Measurements from ENCODE around the gene PPP1R12C.

- no peak for TF ChIP-seq CTCF (IDR thresholded peaks at IDR 0.05)
- no peak for TF ChIP-seq SIN3A (IDR thresholded peaks at IDR 0.05; ENCODE audit: borderline replicate concordance, insufficient read depth, low read depth, low read length)
- no peak for TF ChIP-seq TCF7L2 (IDR thresholded peaks at IDR 0.05; ENCODE audit: low read depth, low read length)
- TF ChIP-seq REST (IDR thresholded peaks at IDR 0.05; ENCODE audit: insufficient read depth in 1 of 2, low read depth in 2 of 2, low read length in 1 of 2), result no peak
- no peak for TF ChIP-seq POLR2AphosphoS5 (IDR thresholded peaks at IDR 0.05; ENCODE audit: low read depth, low read length)
Measured at GRCh38 chr19:55114566-55115145, 2.8 kb downstream of the PPP1R12C start.
